Dedifferentiated amniotic fluid mesenchymal stem cell (primary cell): ENCODE results near the gene PAGR1.
"Not testable (repeated sequence)": the region's sequence is repeated elsewhere in the genome, so short reads cannot be mapped to it uniquely, and the experiment has no call there.

Experiments used
- DNase-seq: peaks from one replicate; pipeline ENCODE4 v3.0.0-alpha.2; 2016; ENCODE audit errors: extremely low spot score

Gene PAGR1

DNA sequence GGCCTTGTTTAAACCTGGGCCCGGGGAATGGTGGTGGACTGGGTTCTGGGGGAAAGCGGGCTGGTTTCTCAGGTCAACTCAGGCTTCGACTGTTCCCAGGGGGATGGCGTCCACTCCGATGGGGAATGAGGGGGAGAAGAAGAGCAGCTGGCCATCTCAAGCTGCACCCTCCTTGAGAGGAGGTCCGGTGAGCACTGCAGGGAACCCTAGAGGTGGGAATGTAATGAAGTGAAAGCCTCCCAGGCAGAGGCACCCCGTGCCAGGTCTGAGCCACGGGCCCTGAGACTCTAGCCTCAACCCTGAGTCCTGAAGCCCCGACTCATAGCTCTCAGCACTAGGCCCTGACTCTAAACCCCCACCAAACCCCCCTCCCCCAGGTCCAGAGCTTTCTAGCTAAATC, 48.3 kb downstream of the PAGR1 start:
- DNase-seq = no peak

DNA sequence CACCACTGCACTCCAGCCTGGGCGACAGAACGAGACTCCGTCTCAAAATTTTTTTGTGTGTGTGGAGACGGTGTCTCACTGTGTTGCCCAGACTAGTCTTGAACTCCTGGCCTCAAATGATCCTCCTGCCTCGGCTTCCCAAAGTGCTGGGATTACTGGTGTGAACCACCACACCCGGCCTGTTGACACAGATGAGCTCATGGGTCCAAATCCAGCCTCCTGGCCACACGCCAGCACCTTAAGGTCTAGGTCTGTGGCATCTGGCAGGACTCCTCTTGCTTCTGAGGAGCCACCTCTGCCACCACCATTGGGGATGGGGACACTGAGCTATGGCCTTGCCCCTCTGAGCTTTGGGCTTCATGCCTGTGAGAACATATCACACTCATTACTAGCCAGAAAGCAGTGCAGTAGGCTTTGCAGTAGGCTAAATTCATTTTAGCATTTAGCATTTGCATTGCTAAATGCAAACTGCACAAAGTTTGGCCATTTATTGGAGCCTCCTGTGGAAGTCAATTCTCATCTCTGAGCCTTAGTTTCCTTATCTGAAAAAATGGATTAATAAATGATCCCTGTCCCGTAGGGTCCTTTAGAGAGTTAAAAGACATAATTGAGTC, 52.6 kb downstream of the PAGR1 start:
- no peak for DNase-seq

DNA sequence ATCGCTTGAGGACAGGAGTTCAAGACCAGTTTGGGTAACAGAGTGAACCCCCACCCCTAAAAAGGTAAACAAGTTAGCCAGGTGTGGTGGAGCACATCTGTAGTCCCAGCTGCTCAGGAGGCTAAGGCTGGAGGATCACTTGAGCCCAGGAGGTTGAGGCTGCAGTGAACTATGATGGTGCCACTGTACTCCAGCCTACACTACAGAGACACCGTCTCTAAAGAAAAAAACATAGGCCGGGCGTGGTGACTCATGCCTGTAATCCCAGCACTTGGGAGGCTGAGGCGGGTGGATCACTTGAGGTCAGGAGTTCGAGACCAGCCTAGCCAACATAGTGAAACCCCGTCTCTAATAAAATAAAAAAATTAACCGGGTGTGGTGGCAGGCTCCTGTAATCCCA, 53.1 kb downstream of the PAGR1 start:
- DNase-seq = not testable (repeated sequence)
